KMS-11 (cell line): ENCODE results near the gene SPRR4.

Source experiments
- H2AFZ ChIP-seq: fragments of 200-600 bp; sonication (generic); 2 replicates; pipeline ENCODE4 v1.6.1; 2016; ENCODE audit warnings: antibody characterized with exemption, mixed run types, low read depth
- H3K27ac ChIP-seq: fragments of 200-600 bp; sonication (generic); 2 replicates; pipeline ENCODE4 v1.6.1; 2016; ENCODE audit warnings: mild to moderate bottlenecking, mixed run types
- H3K27me3 ChIP-seq: fragments of 200-600 bp; sonication (generic); 2 replicates; pipeline ENCODE4 v1.6.1; 2017; ENCODE audit warnings: mild to moderate bottlenecking, low read depth, mixed run types, moderate library complexity; ENCODE audit not compliant: insufficient read depth
- H3K36me3 ChIP-seq: fragments of 200-600 bp; sonication (generic); 2 replicates; pipeline ENCODE4 v1.6.1; 2017; ENCODE audit warnings: mild to moderate bottlenecking, mixed run types; ENCODE audit not compliant: insufficient read depth
- H3K4me1 ChIP-seq: fragments of 200-600 bp; sonication (generic); 2 replicates; pipeline ENCODE4 v1.6.1; 2016; ENCODE audit warnings: mild to moderate bottlenecking, low read depth, mixed run types; ENCODE audit not compliant: poor library complexity, severe bottlenecking
- H3K4me2 ChIP-seq: fragments of 200-600 bp; sonication (generic); 2 replicates; pipeline ENCODE4 v1.7.0; 2016; ENCODE audit warnings: mild to moderate bottlenecking, mixed run types
- H3K4me3 ChIP-seq: fragments of 200-600 bp; sonication (generic); IDR thresholded peaks from 2 replicates; pipeline ENCODE4 v1.6.1; 2017; ENCODE audit warnings: low read depth, low read length, mixed read lengths; ENCODE audit not compliant: insufficient read depth
- H3K79me2 ChIP-seq: fragments of 200-600 bp; sonication (generic); 2 replicates; pipeline ENCODE4 v1.6.1; 2016; ENCODE audit warnings: low read depth, mixed run types; ENCODE audit not compliant: insufficient read depth
- H3K9ac ChIP-seq: fragments of 200-600 bp; sonication (generic); 2 replicates; pipeline ENCODE4 v1.6.1; 2016; ENCODE audit warnings: mild to moderate bottlenecking, mixed run types
- H4K20me1 ChIP-seq: fragments of 200-600 bp; sonication (generic); 2 replicates; pipeline ENCODE4 v1.6.1; 2016; ENCODE audit warnings: mild to moderate bottlenecking, mixed run types; ENCODE audit not compliant: insufficient read depth
- CTCF ChIP-seq: fragments of 200-600 bp; sonication (generic); conservative IDR thresholded peaks from 2 replicates; pipeline ENCODE4 v1.6.1; 2017; ENCODE audit warnings: low read depth, mild to moderate bottlenecking, antibody characterized with exemption, low read length, moderate library complexity, mixed read lengths

Gene SPRR4

GRCh38 chr1:152980676-152981075 lies 10.2 kb downstream of the SPRR4 start:
- no peak overlapping the region for H3K27ac ChIP-seq
- no peaks in the 10 kb centered on the region for H4K20me1 ChIP-seq
- H3K79me2 ChIP-seq: no peaks in the 10 kb centered on the region
- no peaks in the 10 kb centered on the region for H3K27me3 ChIP-seq
- no peak overlapping the region for H3K4me3 ChIP-seq
- no peak overlapping the region for H2AFZ ChIP-seq
- TF ChIP-seq CTCF: no peak
- H3K4me1 ChIP-seq: no peaks in the 10 kb centered on the region
- no peak overlapping the region for H3K4me2 ChIP-seq
- H3K9ac ChIP-seq: no peak overlapping the region
- no peaks in the 10 kb centered on the region for H3K36me3 ChIP-seq

- H3K4me3 ChIP-seq: no peak overlapping the region
- H3K36me3 ChIP-seq: no peaks in the 10 kb centered on the region
- H3K79me2 ChIP-seq: no peaks in the 10 kb centered on the region
- no peaks in the 10 kb centered on the region for H4K20me1 ChIP-seq
- H3K9ac ChIP-seq: no peak overlapping the region
- no peak overlapping the region for H3K27ac ChIP-seq
- no peak overlapping the region for H2AFZ ChIP-seq
- no peaks in the 10 kb centered on the region for H3K27me3 ChIP-seq
- H3K4me1 ChIP-seq: no peaks in the 10 kb centered on the region
- no peak for TF ChIP-seq CTCF
- H3K4me2 ChIP-seq: no peak overlapping the region
Observed at GRCh38 chr1:152981146-152981871, 10.9 kb downstream of the SPRR4 start.

- no peak overlapping the region for H2AFZ ChIP-seq
- no peaks in the 10 kb centered on the region for H3K27me3 ChIP-seq
- H3K79me2 ChIP-seq: no peaks in the 10 kb centered on the region
- H3K4me2 ChIP-seq: no peak overlapping the region
- TF ChIP-seq CTCF: no peak
- no peak overlapping the region for H3K27ac ChIP-seq
- H3K9ac ChIP-seq: no peak overlapping the region
- no peaks in the 10 kb centered on the region for H3K4me1 ChIP-seq
- no peak overlapping the region for H3K4me3 ChIP-seq
- no peaks in the 10 kb centered on the region for H4K20me1 ChIP-seq
- H3K36me3 ChIP-seq: no peaks in the 10 kb centered on the region
Observed at GRCh38 chr1:152982076-152982475, 11.6 kb downstream of the SPRR4 start.

- Histone ChIP-seq H3K4me3 (no peak overlapping the region), H3K4me2 (no peak overlapping the region), H3K27ac (no peak overlapping the region), H3K9ac (no peak overlapping the region), H3K36me3 (no peaks in the 10 kb centered on the region), H3K4me1 (no peaks in the 10 kb centered on the region), H2AFZ (no peak overlapping the region), H3K27me3 (no peaks in the 10 kb centered on the region), H3K79me2 (no peaks in the 10 kb centered on the region), H4K20me1 (no peaks in the 10 kb centered on the region)
- TF ChIP-seq CTCF: no peak
Observed at GRCh38 chr1:152983234-152983633, 12.8 kb downstream of the SPRR4 start.
